Limb (tissue), 2 donors: ENCODE results near the gene OPN4.

ENCODE experiments used
- DNase-seq, 2 donors: peaks; one replicate each; pipeline ENCODE4 v3.0.0-alpha.2; 2016; ENCODE audit errors: extremely low spot score in 2 of 2

OPN4 gene

GRCh38 chr10:86647773-86648703 lies 6.3 kb upstream of the OPN4 start:
- DNase-seq, result no peak

GRCh38 chr10:86648704-86649427 lies 5.5 kb upstream of the OPN4 start:
- peak; percentile 69 to 76 for DNase-seq

GRCh38 chr10:86649471-86650150 lies 4.7 kb upstream of the OPN4 start:
- DNase-seq, result peak in 1 of 2 donors; percentile 28

GRCh38 chr10:86650151-86650550 lies 4.2 kb upstream of the OPN4 start:
- DNase-seq, result no peak

- peak in 1 of 2 donors; percentile 29 for DNase-seq
Measured at GRCh38 chr10:86651021-86651471, 3.3 kb upstream of the OPN4 start.

GRCh38 chr10:86651631-86652331 lies 2.6 kb upstream of the OPN4 start:
- no peak for DNase-seq

- peak in 1 of 2 donors; percentile 44 for DNase-seq
Measured at GRCh38 chr10:86652361-86653202, 1.8 kb upstream of the OPN4 start.

- DNase-seq, result no peak
Measured at GRCh38 chr10:86653379-86653778, 968 bp upstream of the OPN4 start.

GRCh38 chr10:86653987-86654386 lies 360 bp upstream of the OPN4 start:
- no peak for DNase-seq

GRCh38 chr10:86655173-86655540 lies 810 bp downstream of the OPN4 start:
- no peak for DNase-seq

GRCh38 chr10:86655596-86655995 lies 1.2 kb downstream of the OPN4 start:
- no peak for DNase-seq

GRCh38 chr10:86657011-86657395 lies 2.7 kb downstream of the OPN4 start:
- DNase-seq, result no peak

GRCh38 chr10:86657396-86658011 lies 3.2 kb downstream of the OPN4 start:
- DNase-seq, result no peak

GRCh38 chr10:86658261-86658741 lies 4.0 kb downstream of the OPN4 start:
- DNase-seq, result no peak

- no peak for DNase-seq
Measured at GRCh38 chr10:86658751-86659150, 4.4 kb downstream of the OPN4 start.

GRCh38 chr10:86659161-86659691 lies 4.9 kb downstream of the OPN4 start:
- DNase-seq, result no peak

GRCh38 chr10:86659721-86660453 lies 5.5 kb downstream of the OPN4 start:
- no peak for DNase-seq

- peak in 1 of 2 donors; percentile 17 for DNase-seq
Measured at GRCh38 chr10:86661161-86662025, 7.0 kb downstream of the OPN4 start.
